Measurements from ENCODE around the gene TAS2R1.

The TAS2R1 gene

DNA sequence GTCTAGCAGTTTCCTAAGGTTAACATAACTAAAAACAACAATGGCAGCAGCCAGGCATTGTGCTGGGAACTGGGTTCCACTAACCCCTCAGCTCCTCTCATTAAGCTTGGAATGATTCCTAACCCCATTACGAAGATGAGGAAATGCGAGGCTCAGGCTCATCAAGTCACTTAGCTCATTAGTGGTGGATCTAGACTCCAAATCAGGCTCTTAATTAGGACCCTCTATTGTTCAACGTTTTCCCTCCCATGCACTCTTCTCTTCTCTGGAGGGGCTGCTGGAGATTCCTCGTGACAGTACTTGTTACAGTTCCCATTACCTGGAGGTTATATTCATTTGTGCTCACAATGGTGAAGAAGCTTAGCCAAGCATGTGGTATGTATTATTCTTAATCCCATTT lies 6.5 kb downstream of the TAS2R1 start:
- H3K9ac ChIP-seq (ENCODE audit: low read depth, low read length) = no peak overlapping the region
- no peak overlapping the region for H3K27ac ChIP-seq (ENCODE audit: low read depth, low read length)
- H3K36me3 ChIP-seq (ENCODE audit: control insufficient read depth, insufficient read depth, low read length) = no peaks in the 10 kb centered on the region
- no peaks in the 10 kb centered on the region for H3K27me3 ChIP-seq (ENCODE audit: control insufficient read depth, insufficient read depth, low read length)
- H3K9me3 ChIP-seq (ENCODE audit: control insufficient read depth, insufficient read depth, low read length) = no peaks in the 10 kb centered on the region
- H3K4me3 ChIP-seq (ENCODE audit: low read depth, low read length) = no peak overlapping the region
- peaks cover 8% of the 10 kb centered on the region; the same call in 1 of the 2 replicates for H3K4me1 ChIP-seq (ENCODE audit: control insufficient read depth, insufficient read depth, low read length)

DNA sequence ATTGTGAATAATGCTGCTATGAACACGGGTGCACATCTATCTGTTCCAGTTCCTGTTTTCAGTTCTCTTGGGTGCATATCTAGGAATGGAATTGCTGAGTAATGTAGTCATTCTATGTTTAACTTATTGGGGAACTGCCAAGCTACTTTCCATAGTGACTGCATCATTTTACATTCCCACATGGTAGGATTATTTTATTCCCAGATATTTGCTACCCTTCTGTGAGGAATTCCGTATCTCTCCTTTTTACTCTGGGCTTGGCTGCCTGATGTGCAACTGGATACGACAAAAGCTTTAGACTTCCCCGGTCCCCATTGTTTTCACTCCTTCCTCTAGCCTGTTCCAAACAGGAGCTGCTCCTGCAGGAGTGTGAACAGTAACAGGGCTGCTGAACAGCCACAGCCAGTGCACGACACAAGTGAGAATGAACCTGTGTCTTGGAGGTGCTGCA lies 7.2 kb downstream of the TAS2R1 start:
- Histone ChIP-seq H3K36me3 (ENCODE audit: control insufficient read depth, insufficient read depth, low read length) (no peaks in the 10 kb centered on the region), H3K9me3 (ENCODE audit: control insufficient read depth, insufficient read depth, low read length) (no peaks in the 10 kb centered on the region), H3K27ac (ENCODE audit: low read depth, low read length) (no peak overlapping the region), H3K27me3 (ENCODE audit: control insufficient read depth, insufficient read depth, low read length) (no peaks in the 10 kb centered on the region), H3K4me1 (ENCODE audit: control insufficient read depth, insufficient read depth, low read length) (peaks cover 8% of the 10 kb centered on the region; the same call in 1 of the 2 replicates), H3K4me3 (ENCODE audit: low read depth, low read length) (no peak overlapping the region), H3K9ac (ENCODE audit: low read depth, low read length) (no peak overlapping the region)

DNA sequence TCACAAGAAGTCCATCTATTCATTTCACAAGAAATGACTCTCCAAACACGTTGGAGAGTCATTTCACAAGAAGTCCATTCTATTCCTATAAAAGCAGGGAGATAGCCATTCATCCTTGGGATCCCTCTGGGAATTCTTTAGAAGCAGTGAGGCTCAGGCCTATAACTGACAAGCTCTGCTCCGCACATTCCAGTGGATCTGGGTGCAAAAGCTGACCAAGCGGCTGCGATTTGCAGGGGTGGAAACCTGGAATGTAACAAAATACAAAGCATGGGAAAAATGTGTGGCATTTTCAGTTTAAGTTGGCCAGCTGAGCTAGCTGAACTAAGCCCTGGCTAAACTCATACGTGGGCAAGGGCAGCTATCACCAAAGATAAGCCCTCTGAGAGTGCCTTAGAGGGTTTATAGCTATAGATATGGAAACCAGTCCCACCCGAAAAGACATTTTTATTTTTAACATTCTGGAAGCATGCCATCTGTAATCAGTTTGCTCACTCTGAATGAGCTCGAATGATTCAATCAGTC lies 8.7 kb downstream of the TAS2R1 start:
- Histone ChIP-seq H3K9ac (ENCODE audit: low read depth, low read length) (no peak overlapping the region), H3K36me3 (ENCODE audit: control insufficient read depth, insufficient read depth, low read length) (no peaks in the 10 kb centered on the region), H3K27ac (ENCODE audit: low read depth, low read length) (no peak overlapping the region), H3K9me3 (ENCODE audit: control insufficient read depth, insufficient read depth, low read length) (no peaks in the 10 kb centered on the region), H3K4me1 (ENCODE audit: control insufficient read depth, insufficient read depth, low read length) (peaks cover 8% of the 10 kb centered on the region; the same call in 1 of the 2 replicates), H3K4me3 (ENCODE audit: low read depth, low read length) (no peak overlapping the region), H3K27me3 (ENCODE audit: control insufficient read depth, insufficient read depth, low read length) (no peaks in the 10 kb centered on the region)

DNA sequence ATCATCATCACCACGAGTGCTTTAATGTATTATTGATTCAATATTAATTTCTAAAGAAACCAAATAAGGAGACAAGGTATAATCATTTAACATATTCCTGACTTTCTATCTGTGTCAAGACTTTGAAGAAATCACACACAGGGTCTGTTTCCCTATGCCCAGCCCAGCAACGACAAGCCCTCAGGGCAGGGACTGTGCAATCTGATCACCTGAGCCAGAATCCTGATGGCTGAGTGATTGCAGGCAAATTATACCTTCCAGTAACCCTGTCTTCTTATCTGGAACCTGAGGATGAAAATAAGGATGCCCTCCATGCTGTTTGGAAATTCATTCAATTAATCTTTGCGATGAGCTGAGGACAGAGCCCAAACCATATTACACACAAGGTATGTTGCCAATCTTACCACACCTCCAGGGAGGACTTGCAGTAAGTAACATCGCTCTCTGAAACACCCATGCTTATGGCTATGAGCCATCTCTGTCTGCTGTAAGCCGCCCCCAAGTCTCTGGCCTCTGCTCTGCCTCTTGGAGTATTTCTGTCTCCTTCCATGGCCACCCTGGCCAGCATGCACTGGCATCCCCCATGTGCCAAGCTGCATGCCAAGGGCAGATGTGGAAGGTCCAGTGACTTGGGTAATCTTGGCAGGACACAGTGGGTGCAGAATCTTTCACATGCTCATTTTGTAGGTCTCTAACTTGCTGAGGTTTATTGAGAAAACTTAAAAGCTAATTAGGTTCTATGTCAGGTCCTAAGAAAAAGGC lies 10.6 kb downstream of the TAS2R1 start:
- H3K27ac ChIP-seq (ENCODE audit: low read depth, low read length) = no peak overlapping the region
- no peaks in the 10 kb centered on the region for H3K27me3 ChIP-seq (ENCODE audit: control insufficient read depth, insufficient read depth, low read length)
- H3K9ac ChIP-seq (ENCODE audit: low read depth, low read length) = no peak overlapping the region
- no peaks in the 10 kb centered on the region for H3K9me3 ChIP-seq (ENCODE audit: control insufficient read depth, insufficient read depth, low read length)
- H3K36me3 ChIP-seq (ENCODE audit: control insufficient read depth, insufficient read depth, low read length) = no peaks in the 10 kb centered on the region
- peaks cover 8% of the 10 kb centered on the region; the same call in 1 of the 2 replicates for H3K4me1 ChIP-seq (ENCODE audit: control insufficient read depth, insufficient read depth, low read length)
- no peak overlapping the region for H3K4me3 ChIP-seq (ENCODE audit: low read depth, low read length)

DNA sequence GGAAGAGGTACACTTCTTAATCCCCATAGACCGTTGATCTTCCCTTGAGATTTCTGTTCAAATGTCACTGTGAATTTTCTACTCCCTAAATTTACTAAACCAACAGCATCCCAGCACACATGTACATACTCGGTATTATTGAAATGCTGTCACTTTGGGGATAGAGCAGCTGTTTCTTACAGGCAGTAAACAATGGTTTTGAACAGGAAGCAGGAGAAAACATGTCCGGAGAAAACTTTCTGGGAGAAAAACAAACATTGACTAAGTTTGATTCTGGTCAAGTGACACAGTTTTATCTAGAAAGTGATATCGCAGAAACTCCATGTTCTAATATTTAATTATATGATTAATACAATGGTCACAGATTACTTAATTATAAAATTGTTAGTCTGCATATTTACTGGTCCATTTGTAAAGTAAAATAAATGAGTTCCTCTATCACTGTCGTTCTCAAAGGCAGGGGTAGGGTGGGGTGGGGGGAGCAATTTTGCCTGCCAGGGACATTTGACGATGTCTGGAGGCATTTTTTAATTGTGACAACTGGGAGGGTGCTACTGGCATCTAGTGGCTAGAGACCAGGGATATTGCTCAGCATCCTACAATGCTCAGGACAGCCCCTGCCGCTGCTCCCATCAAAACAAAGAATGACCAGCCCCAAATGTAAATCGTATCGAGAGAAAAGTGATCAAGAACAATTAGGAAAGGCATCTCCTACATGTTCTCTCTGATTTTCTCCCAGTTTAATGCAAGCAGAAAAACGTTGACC lies 12.2 kb downstream of the TAS2R1 start:
- no peak overlapping the region for H3K27ac ChIP-seq (ENCODE audit: low read depth, low read length)
- no peaks in the 10 kb centered on the region for H3K9me3 ChIP-seq (ENCODE audit: control insufficient read depth, insufficient read depth, low read length)

DNA sequence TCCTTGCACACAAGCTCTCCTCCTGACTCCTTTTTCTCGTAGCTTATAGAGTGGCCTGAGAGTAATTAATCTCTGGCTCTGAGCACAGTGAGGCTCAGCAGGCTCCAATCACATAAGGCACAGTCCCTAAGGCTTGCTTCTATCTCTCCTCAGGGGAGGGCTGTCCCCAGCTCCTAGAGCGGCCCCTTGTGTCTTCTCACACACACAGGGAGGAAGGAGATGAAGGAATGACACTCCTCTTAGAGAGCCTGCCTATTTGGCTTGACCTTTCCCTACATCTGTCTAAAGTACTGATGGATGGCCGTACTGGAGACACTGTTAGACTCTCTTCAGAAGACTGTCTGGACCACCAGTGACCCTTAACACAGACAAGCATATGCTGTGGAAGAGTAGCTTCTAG lies 12.9 kb downstream of the TAS2R1 start:
- Histone ChIP-seq H3K9ac (ENCODE audit: low read depth, low read length) (no peak overlapping the region), H3K4me1 (ENCODE audit: control insufficient read depth, insufficient read depth, low read length) (no peaks in the 10 kb centered on the region), H3K27ac (ENCODE audit: low read depth, low read length) (no peak overlapping the region), H3K4me3 (ENCODE audit: low read depth, low read length) (no peak overlapping the region), H3K9me3 (ENCODE audit: control insufficient read depth, insufficient read depth, low read length) (no peaks in the 10 kb centered on the region), H3K36me3 (ENCODE audit: control insufficient read depth, insufficient read depth, low read length) (no peaks in the 10 kb centered on the region), H3K27me3 (ENCODE audit: control insufficient read depth, insufficient read depth, low read length) (no peaks in the 10 kb centered on the region)

More for the DNA sequence above, 12.2 kb downstream of the TAS2R1 start:
- Histone ChIP-seq H3K4me1 (ENCODE audit: control insufficient read depth, insufficient read depth, low read length) (peaks cover 1% of the 10 kb centered on the region; the same call in 1 of the 2 replicates), H3K27me3 (ENCODE audit: control insufficient read depth, insufficient read depth, low read length) (no peaks in the 10 kb centered on the region), H3K36me3 (ENCODE audit: control insufficient read depth, insufficient read depth, low read length) (no peaks in the 10 kb centered on the region), H3K4me3 (ENCODE audit: low read depth, low read length) (no peak overlapping the region), H3K9ac (ENCODE audit: low read depth, low read length) (no peak overlapping the region)

DNA sequence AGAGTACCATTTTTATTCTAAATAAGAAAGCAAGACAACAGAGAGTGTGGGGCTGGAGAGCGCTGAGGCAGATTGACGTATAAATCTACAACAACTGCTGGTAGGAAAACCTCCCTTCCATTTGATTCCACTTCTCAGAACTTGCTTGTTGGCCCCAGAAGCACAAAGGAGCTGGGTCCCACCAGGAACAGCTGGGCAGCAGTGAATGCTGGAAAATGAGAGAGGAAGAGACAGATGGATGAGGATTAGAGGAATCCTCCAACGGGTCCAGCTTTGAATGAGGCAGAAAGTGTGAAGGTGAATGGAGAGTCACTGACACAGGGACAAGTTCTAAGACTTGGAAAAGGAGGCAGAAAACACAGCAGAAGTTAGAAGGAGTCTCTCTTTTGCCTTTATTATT lies 14.8 kb downstream of the TAS2R1 start:
- Histone ChIP-seq H3K9ac (ENCODE audit: low read depth, low read length) (no peak overlapping the region), H3K36me3 (ENCODE audit: control insufficient read depth, insufficient read depth, low read length) (no peaks in the 10 kb centered on the region), H3K27ac (ENCODE audit: low read depth, low read length) (no peak overlapping the region), H3K4me3 (ENCODE audit: low read depth, low read length) (no peak overlapping the region), H3K4me1 (ENCODE audit: control insufficient read depth, insufficient read depth, low read length) (no peaks in the 10 kb centered on the region), H3K27me3 (ENCODE audit: control insufficient read depth, insufficient read depth, low read length) (no peaks in the 10 kb centered on the region), H3K9me3 (ENCODE audit: control insufficient read depth, insufficient read depth, low read length) (no peaks in the 10 kb centered on the region)

DNA sequence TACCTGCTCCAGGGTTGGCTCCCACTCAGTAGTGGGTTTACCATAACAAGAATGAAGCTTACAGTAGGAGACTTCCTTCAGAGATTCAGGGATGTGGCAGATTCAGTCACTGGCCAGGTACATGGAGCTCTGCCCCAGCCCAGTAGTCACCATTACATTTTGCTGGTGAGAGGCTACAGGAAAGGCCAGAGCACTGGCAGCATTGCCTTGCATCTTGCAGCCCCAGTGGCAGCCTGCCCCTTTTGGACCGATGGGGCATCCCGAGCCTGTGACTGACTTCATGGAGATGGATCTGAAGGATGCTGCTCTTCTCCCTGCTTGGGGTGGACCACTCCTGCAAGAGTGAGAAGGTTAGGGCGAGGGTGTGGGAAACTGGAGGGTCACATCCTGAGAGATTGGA lies 16.8 kb downstream of the TAS2R1 start:
- Histone ChIP-seq H3K27ac (ENCODE audit: low read depth, low read length) (no peak overlapping the region), H3K9me3 (ENCODE audit: control insufficient read depth, insufficient read depth, low read length) (no peaks in the 10 kb centered on the region), H3K9ac (ENCODE audit: low read depth, low read length) (no peak overlapping the region), H3K27me3 (ENCODE audit: control insufficient read depth, insufficient read depth, low read length) (no peaks in the 10 kb centered on the region), H3K4me3 (ENCODE audit: low read depth, low read length) (no peak overlapping the region), H3K36me3 (ENCODE audit: control insufficient read depth, insufficient read depth, low read length) (no peaks in the 10 kb centered on the region), H3K4me1 (ENCODE audit: control insufficient read depth, insufficient read depth, low read length) (no peaks in the 10 kb centered on the region)

DNA sequence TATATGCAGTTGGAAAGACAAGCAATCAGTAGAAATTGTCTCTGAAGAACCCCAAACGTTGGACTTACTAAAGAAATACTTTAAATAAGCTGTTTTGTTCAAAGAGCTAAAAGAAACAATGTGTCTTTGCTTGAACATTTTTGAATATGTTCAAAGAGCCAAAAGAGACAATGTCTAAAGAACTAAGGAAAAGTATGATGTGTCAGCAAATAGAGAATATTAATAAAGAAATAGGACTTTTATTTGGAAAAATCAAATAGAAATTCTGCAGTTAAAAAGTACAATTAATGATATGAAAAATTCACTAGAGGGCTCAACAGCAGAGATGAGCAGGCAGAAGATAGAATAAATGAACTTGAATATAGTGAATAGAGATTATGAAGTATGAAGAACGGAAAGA lies 19.2 kb downstream of the TAS2R1 start:
- Histone ChIP-seq H3K27ac (ENCODE audit: low read depth, low read length) (no peak overlapping the region), H3K9ac (ENCODE audit: low read depth, low read length) (no peak overlapping the region), H3K9me3 (ENCODE audit: control insufficient read depth, insufficient read depth, low read length) (no peaks in the 10 kb centered on the region), H3K27me3 (ENCODE audit: control insufficient read depth, insufficient read depth, low read length) (no peaks in the 10 kb centered on the region), H3K4me3 (ENCODE audit: low read depth, low read length) (no peak overlapping the region), H3K4me1 (ENCODE audit: control insufficient read depth, insufficient read depth, low read length) (no peaks in the 10 kb centered on the region), H3K36me3 (ENCODE audit: control insufficient read depth, insufficient read depth, low read length) (no peaks in the 10 kb centered on the region)

DNA sequence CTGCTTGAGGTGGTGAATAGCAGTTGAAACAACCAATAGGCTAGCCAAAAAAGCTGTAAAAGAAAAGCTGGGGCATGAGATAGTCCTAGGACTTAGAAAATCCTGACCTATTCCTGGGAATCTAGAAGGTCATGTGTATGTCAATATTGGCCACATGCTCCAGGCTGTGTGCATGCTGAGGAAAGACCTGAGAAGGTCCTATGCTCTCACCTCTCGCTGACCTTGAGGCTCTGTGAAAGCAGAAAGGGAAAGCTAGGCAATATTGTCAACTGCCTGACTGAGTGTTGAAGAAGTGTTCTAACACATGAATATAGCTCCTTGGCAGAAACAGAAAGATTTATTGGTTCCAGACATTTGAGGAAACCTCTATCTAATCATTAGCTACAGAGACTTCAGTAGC lies 19.8 kb downstream of the TAS2R1 start:
- Histone ChIP-seq H3K4me1 (ENCODE audit: control insufficient read depth, insufficient read depth, low read length) (no peaks in the 10 kb centered on the region), H3K27me3 (ENCODE audit: control insufficient read depth, insufficient read depth, low read length) (no peaks in the 10 kb centered on the region), H3K9ac (ENCODE audit: low read depth, low read length) (no peak overlapping the region), H3K27ac (ENCODE audit: low read depth, low read length) (no peak overlapping the region), H3K4me3 (ENCODE audit: low read depth, low read length) (no peak overlapping the region), H3K36me3 (ENCODE audit: control insufficient read depth, insufficient read depth, low read length) (no peaks in the 10 kb centered on the region), H3K9me3 (ENCODE audit: control insufficient read depth, insufficient read depth, low read length) (no peaks in the 10 kb centered on the region)

DNA sequence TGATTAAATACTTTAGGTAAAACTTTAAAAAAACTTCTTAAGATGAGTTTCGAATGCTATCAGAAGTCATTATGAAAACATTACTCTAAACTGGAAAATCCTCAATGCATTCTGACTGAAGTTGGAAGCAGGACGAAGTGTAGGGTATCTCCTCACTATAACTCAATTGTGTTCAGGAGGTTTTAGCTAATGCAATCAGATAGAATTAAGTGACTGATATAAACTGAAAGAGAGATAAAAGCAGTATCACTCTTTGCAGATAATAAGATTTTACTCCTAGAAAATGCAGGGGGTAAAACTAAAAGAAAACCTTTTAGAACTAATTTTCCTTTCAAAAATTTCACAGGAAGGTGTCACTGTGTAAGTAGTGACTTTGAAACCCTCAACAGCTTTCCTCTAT lies 22.1 kb downstream of the TAS2R1 start:
- Histone ChIP-seq H3K4me1 (ENCODE audit: control insufficient read depth, insufficient read depth, low read length) (no peaks in the 10 kb centered on the region), H3K9me3 (ENCODE audit: control insufficient read depth, insufficient read depth, low read length) (no peaks in the 10 kb centered on the region), H3K9ac (ENCODE audit: low read depth, low read length) (no peak overlapping the region), H3K36me3 (ENCODE audit: control insufficient read depth, insufficient read depth, low read length) (no peaks in the 10 kb centered on the region), H3K27ac (ENCODE audit: low read depth, low read length) (no peak overlapping the region), H3K4me3 (ENCODE audit: low read depth, low read length) (no peak overlapping the region), H3K27me3 (ENCODE audit: control insufficient read depth, insufficient read depth, low read length) (no peaks in the 10 kb centered on the region)
